Sigmoid colon (tissue), 7 donors: ENCODE data around the gene TMEM30A. TPM values are rescaled to one million over a fixed set of nuclear protein-coding genes. Genes with fewer than 3 reads are reported as not detected.

Source experiments
- DNase-seq: peaks from one replicate; pipeline ENCODE4 v3.0.0-alpha.2; 2019
- H3K27ac ChIP-seq, 4 donors: fragments of 200-600 bp; sonication (generic); one replicate each; pipeline ENCODE4 v1.5.1; 2016 to 2019; ENCODE audit warnings: mild to moderate bottlenecking in 1 of 4
- H3K27me3 ChIP-seq, 3 donors: fragments of 200-600 bp; sonication (generic); one replicate each; pipeline ENCODE4 v1.5.1; 2019; ENCODE audit warnings: mild to moderate bottlenecking in 1 of 3
- H3K36me3 ChIP-seq, 4 donors: fragments of 200-600 bp; sonication (generic); one replicate each; pipeline ENCODE4 v1.5.1; 2016 to 2019
- H3K4me1 ChIP-seq, 4 donors: fragments of 200-600 bp; sonication (generic); one replicate each; pipeline ENCODE4 v1.5.1; 2017 to 2019
- H3K4me3 ChIP-seq, 4 donors: fragments of 200-600 bp; sonication (generic); one replicate each; pipeline ENCODE4 v1.5.1; 2017 to 2019; ENCODE audit warnings: mild to moderate bottlenecking in 2 of 4, moderate library complexity in 1 of 4
- H3K9me3 ChIP-seq, 4 donors: fragments of 200-600 bp in 3 of 4; sonication (generic) in 3 of 4; one replicate each; pipeline versions ENCODE4 v1.5.1 to v1.6.1; 2013 to 2019
- CTCF ChIP-seq, 4 experiments: fragments of 450-650 bp in 3 of 4; fragments of 200-600 bp in 1 of 4; IDR thresholded peaks; one replicate each; pipeline ENCODE4 v1.5.1; 2016 to 2019; ENCODE audit warnings: antibody characterized with exemption in 4 of 4, mild to moderate bottlenecking in 3 of 4, moderate library complexity in 2 of 4
- EP300 ChIP-seq, 4 donors: sonication (generic); formaldehyde crosslinking; IDR thresholded peaks; one replicate each; pipeline ENCODE4 v1.6.1; 2017; ENCODE audit warnings: antibody characterized with exemption in 4 of 4
- POLR2A ChIP-seq, 2 donors: fragments of 450-650 bp; IDR thresholded peaks; one replicate each; pipeline ENCODE4 v1.6.1; 2016; ENCODE audit warnings: antibody characterized with exemption in 2 of 2, mild to moderate bottlenecking in 2 of 2, moderate library complexity in 2 of 2
- POLR2AphosphoS5 ChIP-seq, 4 donors: sonication (generic); formaldehyde crosslinking; IDR thresholded peaks; one replicate each; pipeline ENCODE4 v1.6.1; 2017; ENCODE audit warnings: antibody characterized with exemption in 4 of 4
- WGBS, 2 donors: extraction: QIAGEN DNeasy Blood & Tissue Kit; methylation state at CpG; one replicate each; pipeline ENCODE4 v1.1.7; 2013; 5-methylcytosine and 5-hydroxymethylcytosine counted together
- intact Hi-C: fragments of 100-400 bp; cut with DNase I; formaldehyde crosslinking; loops from one replicate; pipeline ENCODE4 v1.15.1; 2023
- polyA plus RNA-seq, 3 donors: library from polyadenylated mRNA; stranded (reverse); fragments of 200-250 nt; gene quantifications; one replicate each; pipeline ENCODE4 v1.2.3, GENCODE V29; 2013
- total RNA-seq, 4 donors: library from RNA; depleted of rRNA; stranded (reverse); fragments of >200 nt; gene quantifications; one replicate each; pipeline ENCODE4 v1.1.0, GENCODE V29; 2016
- donor health status: healthy with polysubstance abuse.
- donor health status: Bipolar disorder and iron deficiency.
- donor health status: healthy.

Gene TMEM30A
- total RNA-seq (10 to 100 TPM; 69.5 to 95.6 (median 92.6) TPM), polyA plus RNA-seq (10 to 100 TPM; 10.8 to 45.4 (median 16.6) TPM)

- TF ChIP-seq POLR2AphosphoS5 (IDR thresholded peaks at IDR 0.05) (peak; percentile 97 to 98 (median 98)), POLR2A (IDR thresholded peaks at IDR 0.05) (peak; percentile 69 to 79), CTCF (IDR thresholded peaks at IDR 0.05) (no peak), EP300 (IDR thresholded peaks at IDR 0.05) (peak in 1 of 4 donors; percentile 57)
- H3K27me3 ChIP-seq, result no peaks in the 10 kb centered on the region
- no peaks in the 10 kb centered on the region for H3K9me3 ChIP-seq
- peak within 1 kb of the TSS; percentile 92 to 93 (median 92) for H3K27ac ChIP-seq
- 0 to 1% methylated on average over 55 of the region's 55 CpGs for WGBS, 2 donors
- intact Hi-C loops, result loop anchor here (2.0 to 5.0 kb wide), 3 partner anchors 42 to 318 kb away; partner anchors contain the start of genes COX7A2, FILIP1 and SENP6
- peak within 1 kb of the TSS; percentile 74 to 98 (median 90) for H3K4me3 ChIP-seq
- H3K4me1 ChIP-seq, result peaks cover 0 to 57% (median 38%) of the 10 kb centered on the region in 4 donors
- DNase-seq, result peak; percentile 99
- H3K36me3 ChIP-seq, result no peaks in the 10 kb centered on the region
These were observed at the start of gene TMEM30A for GRCh38 chr6:75284632-75285282. Gene TMEM30A, minus strand, starts transcription at chr6:75284792. Its CDS starts 154 bp downstream, at chr6:75284638.

- Histone ChIP-seq H3K27ac (peak overlapping the region in 2 of 4 donors; percentile 40 to 60), H3K4me3 (no peak overlapping the region), H3K27me3 (no peaks in the 10 kb centered on the region), H3K9me3 (no peaks in the 10 kb centered on the region), H3K36me3 (peaks cover 0 to 13% (median 0%) of the 10 kb centered on the region in 4 donors), H3K4me1 (peaks cover 0 to 29% (median 16%) of the 10 kb centered on the region in 4 donors)
- 82 to 86% methylated on average over 2 of the region's 2 CpGs for WGBS, 2 donors
- TF ChIP-seq CTCF (IDR thresholded peaks at IDR 0.05) (no peak), EP300 (IDR thresholded peaks at IDR 0.05) (no peak), POLR2AphosphoS5 (IDR thresholded peaks at IDR 0.05) (no peak), POLR2A (IDR thresholded peaks at IDR 0.05) (no peak)
- intact Hi-C loops, result no loop called here
- DNase-seq, result no peak
These were observed 49.1 kb upstream of the TMEM30A start for GRCh38 chr6:75333676-75334200.

GRCh38 chr6:75331151-75331550, 46.6 kb upstream of the TMEM30A start:
- no peaks in the 10 kb centered on the region for H3K9me3 ChIP-seq
- WGBS, 2 donors, result 86 to 92% methylated on average over 2 of the region's 2 CpGs
- no peak for TF ChIP-seq POLR2A (IDR thresholded peaks at IDR 0.05)
- TF ChIP-seq CTCF (IDR thresholded peaks at IDR 0.05), result no peak
- TF ChIP-seq POLR2AphosphoS5 (IDR thresholded peaks at IDR 0.05), result no peak
- TF ChIP-seq EP300 (IDR thresholded peaks at IDR 0.05), result no peak
- H3K36me3 ChIP-seq, result no peaks in the 10 kb centered on the region
- no peaks in the 10 kb centered on the region for H3K27me3 ChIP-seq
- DNase-seq, result no peak
- H3K27ac ChIP-seq, result no peak overlapping the region
- H3K4me1 ChIP-seq, result peaks cover 0 to 26% (median 11%) of the 10 kb centered on the region in 4 donors
- no peak overlapping the region for H3K4me3 ChIP-seq
- intact Hi-C loops, result no loop called here

GRCh38 chr6:75329703-75330102, 45.1 kb upstream of the TMEM30A start:
- no peak overlapping the region for H3K4me3 ChIP-seq
- TF ChIP-seq POLR2AphosphoS5 (IDR thresholded peaks at IDR 0.05) (no peak), EP300 (IDR thresholded peaks at IDR 0.05) (no peak), POLR2A (IDR thresholded peaks at IDR 0.05) (no peak), CTCF (IDR thresholded peaks at IDR 0.05) (no peak)
- intact Hi-C loops, result no loop called here
- H3K27me3 ChIP-seq, result no peaks in the 10 kb centered on the region
- H3K27ac ChIP-seq, result no peak overlapping the region
- H3K36me3 ChIP-seq, result no peaks in the 10 kb centered on the region
- H3K9me3 ChIP-seq, result no peaks in the 10 kb centered on the region
- DNase-seq, result no peak
- WGBS, 2 donors, result 95 to 97% methylated on average over 1 of the region's 1 CpG
- peaks cover 0 to 13% (median 4%) of the 10 kb centered on the region in 4 donors for H3K4me1 ChIP-seq
